Nephron progenitor cell (in vitro differentiated cells): ENCODE results near the gene ZNF440.
"Not testable (repeated sequence)": the region's sequence is repeated elsewhere in the genome, so short reads cannot be mapped to it uniquely, and the experiment has no call there.

Experiments
- DNase-seq: peaks from one replicate; pipeline ENCODE4 v3.0.0; 2021
- H3K27ac Mint-ChIP-seq: 2 replicates; pipeline ENCODE4 v1.8.0; 2021; ENCODE audit warnings: mild to moderate bottlenecking, moderate library complexity, mixed read lengths
- H3K27me3 Mint-ChIP-seq: 2 replicates; pipeline ENCODE4 v1.8.0; 2021; ENCODE audit warnings: mild to moderate bottlenecking, low read depth, mixed read lengths; ENCODE audit not compliant: poor library complexity
- H3K36me3 Mint-ChIP-seq: 2 replicates; pipeline ENCODE4 v1.8.0; 2021; ENCODE audit warnings: low read depth, mixed read lengths
- H3K4me1 Mint-ChIP-seq: 2 replicates; pipeline ENCODE4 v1.8.0; 2021; ENCODE audit warnings: mixed read lengths
- H3K4me3 Mint-ChIP-seq: 2 replicates; pipeline ENCODE4 v1.8.0; 2021; ENCODE audit warnings: mild to moderate bottlenecking, moderate library complexity, mixed read lengths
- H3K9me3 Mint-ChIP-seq: 2 replicates; pipeline ENCODE4 v1.8.0; 2021; ENCODE audit warnings: mild to moderate bottlenecking, moderate library complexity, mixed read lengths
- CTCF ChIP-seq: fragments of 200-600 bp; sonication (generic); IDR thresholded peaks from 2 replicates; pipeline ENCODE4 v1.5.0; 2021; ENCODE audit warnings: antibody characterized with exemption

Gene ZNF440

DNA sequence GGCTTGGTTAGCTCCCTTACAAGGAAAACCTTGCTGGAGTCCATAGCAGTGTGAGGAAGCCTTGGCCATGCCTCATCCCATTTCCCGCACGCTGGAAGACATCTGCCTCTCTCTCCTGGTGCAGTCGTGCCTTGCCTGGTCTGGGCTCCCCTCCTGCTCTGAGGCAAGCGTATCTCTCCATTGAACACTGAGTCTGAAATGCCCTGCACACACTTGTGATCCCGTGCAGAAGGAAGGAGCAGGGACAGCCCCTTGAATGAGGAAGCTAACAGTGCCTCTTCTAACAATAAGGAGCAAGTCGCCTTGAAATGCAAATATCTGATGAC is 407 bp upstream of the ZNF440 start:
- H3K27ac Mint-ChIP-seq = peak overlapping the region; percentile 96
- H3K36me3 Mint-ChIP-seq = peaks cover 73% of the 10 kb centered on the region
- H3K27me3 Mint-ChIP-seq = peaks cover 5% of the 10 kb centered on the region
- H3K4me1 Mint-ChIP-seq = peaks cover 15% of the 10 kb centered on the region
- TF ChIP-seq CTCF = no peak
- peak overlapping the region; percentile 93 for H3K4me3 Mint-ChIP-seq
- no peak for DNase-seq
- H3K9me3 Mint-ChIP-seq = peaks cover 87% of the 10 kb centered on the region

DNA sequence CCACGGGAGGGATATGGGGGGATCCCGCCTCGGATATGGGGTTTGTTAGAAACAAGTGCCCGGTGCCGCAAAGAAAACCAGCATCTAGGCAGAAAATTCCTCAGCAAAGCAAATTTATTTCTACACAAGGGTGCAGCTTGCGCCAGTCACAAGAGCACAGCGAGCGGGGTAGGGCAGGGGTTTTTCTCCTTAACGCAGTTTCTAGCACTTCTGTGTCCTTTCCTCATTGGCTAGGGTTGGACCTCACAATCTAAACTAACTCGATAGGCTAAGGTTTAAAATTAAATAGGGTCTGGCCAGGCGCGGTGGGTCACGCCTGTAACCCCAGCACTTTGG is 595 bp downstream of the ZNF440 start:
- Mint-ChIP-seq H3K4me1 (peaks cover 15% of the 10 kb centered on the region), H3K9me3 (peaks cover 83% of the 10 kb centered on the region), H3K27ac (no peak overlapping the region), H3K4me3 (peak overlapping the region; percentile 93), H3K27me3 (peaks cover 5% of the 10 kb centered on the region), H3K36me3 (peaks cover 73% of the 10 kb centered on the region)
- DNase-seq = no peak
- TF ChIP-seq CTCF = no peak

DNA sequence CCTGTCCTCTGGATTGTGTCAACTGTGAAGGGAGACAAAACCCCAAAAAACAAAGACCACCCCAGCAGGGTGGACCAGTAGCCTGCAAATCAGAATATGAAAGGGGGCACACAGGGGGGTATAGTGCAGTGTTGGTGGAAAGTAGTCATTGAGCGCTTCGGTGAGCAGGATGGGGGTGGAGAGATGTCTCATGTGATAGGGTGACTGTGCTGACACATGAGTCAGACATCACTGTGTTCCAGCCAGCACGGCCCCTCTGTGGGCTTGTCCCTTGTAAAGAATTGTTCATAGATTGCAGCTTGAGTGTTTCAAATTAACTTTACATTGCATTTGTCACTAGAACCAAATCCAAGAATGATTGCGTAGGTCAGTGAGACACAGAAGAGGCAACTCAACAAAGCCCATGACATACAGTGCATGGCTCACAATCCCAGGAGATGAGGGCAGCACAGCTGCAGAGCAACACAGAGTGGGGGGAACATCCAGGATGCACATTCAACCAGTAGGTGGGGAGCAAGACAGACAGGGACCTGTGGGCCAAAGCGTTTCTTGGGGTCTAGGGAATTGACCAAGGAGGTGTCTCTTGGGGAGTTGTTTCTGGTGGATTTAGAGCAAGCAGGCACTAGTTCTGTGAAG is 7.5 kb downstream of the ZNF440 start:
- no peaks in the 10 kb centered on the region for H3K27me3 Mint-ChIP-seq
- no peak for DNase-seq
- peaks cover 100% of the 10 kb centered on the region for H3K36me3 Mint-ChIP-seq
- no peaks in the 10 kb centered on the region for H3K4me1 Mint-ChIP-seq
- peaks cover 96% of the 10 kb centered on the region for H3K9me3 Mint-ChIP-seq
- TF ChIP-seq CTCF = no peak
- no peak overlapping the region for H3K27ac Mint-ChIP-seq
- H3K4me3 Mint-ChIP-seq = no peak overlapping the region

- not testable (repeated sequence) for DNase-seq, H3K27ac Mint-ChIP-seq, H3K4me1 Mint-ChIP-seq, H3K4me3 Mint-ChIP-seq, H3K27me3 Mint-ChIP-seq
- peaks cover 100% of the 10 kb centered on the region for H3K9me3 Mint-ChIP-seq
- H3K36me3 Mint-ChIP-seq = peaks cover 100% of the 10 kb centered on the region
Observed at GRCh38 chr19:11828957-11829876, 15.1 kb downstream of the ZNF440 start.

- DNase-seq = no peak
- peaks cover 3% of the 10 kb centered on the region for H3K27me3 Mint-ChIP-seq
- peaks cover 98% of the 10 kb centered on the region for H3K36me3 Mint-ChIP-seq
- peaks cover 99% of the 10 kb centered on the region for H3K9me3 Mint-ChIP-seq
- H3K27ac Mint-ChIP-seq = no peak overlapping the region
- H3K4me3 Mint-ChIP-seq = no peak overlapping the region
- no peaks in the 10 kb centered on the region for H3K4me1 Mint-ChIP-seq
- no peak for TF ChIP-seq CTCF
Observed at GRCh38 chr19:11832253-11832912, 18.3 kb downstream of the ZNF440 start.

DNA sequence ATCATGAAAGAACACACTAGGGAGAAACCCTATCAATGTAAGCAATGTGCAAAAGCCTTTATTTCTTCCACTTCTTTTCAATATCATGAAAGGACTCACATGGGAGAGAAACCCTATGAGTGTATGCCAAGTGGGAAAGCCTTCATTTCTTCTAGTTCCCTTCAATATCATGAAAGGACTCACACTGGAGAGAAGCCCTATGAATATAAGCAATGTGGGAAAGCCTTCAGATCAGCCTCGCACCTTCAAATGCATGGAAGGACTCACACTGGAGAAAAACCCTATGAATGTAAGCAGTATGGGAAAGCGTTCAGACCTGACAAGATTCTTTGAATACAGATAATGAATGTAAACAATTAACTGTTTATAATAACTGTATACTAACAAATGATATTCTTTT is 19.5 kb downstream of the ZNF440 start:
- no peak overlapping the region for H3K27ac Mint-ChIP-seq
- H3K9me3 Mint-ChIP-seq = peaks cover 97% of the 10 kb centered on the region
- H3K4me1 Mint-ChIP-seq = no peaks in the 10 kb centered on the region
- TF ChIP-seq CTCF = no peak
- H3K27me3 Mint-ChIP-seq = peaks cover 3% of the 10 kb centered on the region
- H3K4me3 Mint-ChIP-seq = no peak overlapping the region
- peaks cover 87% of the 10 kb centered on the region for H3K36me3 Mint-ChIP-seq
- DNase-seq = no peak

DNA sequence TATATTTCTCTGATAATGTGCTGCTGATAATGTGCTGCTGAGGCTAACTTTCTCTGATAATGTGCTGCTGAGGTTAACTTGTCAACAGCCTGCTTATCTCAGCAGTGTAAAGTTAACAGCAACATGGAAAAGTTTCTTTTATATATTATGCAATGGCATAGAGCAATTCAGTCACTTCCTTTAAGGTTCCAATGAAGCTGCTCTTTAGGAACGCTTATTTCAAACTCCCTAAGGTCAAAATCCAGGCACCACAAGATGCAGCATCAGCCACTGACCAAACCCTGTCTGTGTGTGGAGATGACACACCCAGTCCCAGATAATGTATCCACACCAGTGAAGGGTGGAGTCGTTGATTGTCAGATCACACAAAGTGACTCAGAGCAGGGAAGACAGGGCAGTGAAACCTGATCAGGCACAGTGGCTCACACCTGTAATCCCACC is 21.6 kb downstream of the ZNF440 start:
- not testable (repeated sequence) for H3K27ac Mint-ChIP-seq, H3K4me3 Mint-ChIP-seq, H3K27me3 Mint-ChIP-seq, DNase-seq, H3K4me1 Mint-ChIP-seq
- Mint-ChIP-seq H3K36me3 (peaks cover 66% of the 10 kb centered on the region), H3K9me3 (peaks cover 95% of the 10 kb centered on the region)
